ENCODE measurements around the gene KMO. TPM values are rescaled to one million over a fixed set of nuclear protein-coding genes. Genes with fewer than 3 reads are reported as not detected.
A peak's percentile ranks its signal among the peaks of the same experiment; 100 is the strongest.

Gene KMO
- total RNA-seq, 1 experiment from 2014 or later = 2.6 TPM

- peak; percentile 80 for DNase-seq (ENCODE audit: low read depth)
- in situ Hi-C loops (cut with HindIII; ENCODE audit: low pct_unique_long_range_greater_than_20kb, low sequenced_read_pairs) = loop anchor here (10.0 kb wide), 1 partner anchor 222 kb away; no protein-coding TSS in a partner anchor
Observed at GRCh38 chr1:241612533-241613477, 80.6 kb downstream of the KMO start.

GRCh38 chr1:241614144-241614543 lies 82.0 kb downstream of the KMO start:
- no peak for DNase-seq (ENCODE audit: low read depth)
- in situ Hi-C loops (cut with HindIII; ENCODE audit: low pct_unique_long_range_greater_than_20kb, low sequenced_read_pairs) = loop anchor here (10.0 kb wide), 1 partner anchor 221 kb away; no protein-coding TSS in a partner anchor

- in situ Hi-C loops (cut with HindIII; ENCODE audit: low pct_unique_long_range_greater_than_20kb, low sequenced_read_pairs) = loop anchor here (10.0 kb wide), 1 partner anchor 220 kb away; no protein-coding TSS in a partner anchor
- DNase-seq (ENCODE audit: low read depth) = no peak
Observed at GRCh38 chr1:241614572-241614971, 82.4 kb downstream of the KMO start.

GRCh38 chr1:241615043-241615974 lies 83.1 kb downstream of the KMO start:
- peak; percentile 89 for DNase-seq (ENCODE audit: low read depth)
- in situ Hi-C loops (cut with HindIII; ENCODE audit: low pct_unique_long_range_greater_than_20kb, low sequenced_read_pairs) = loop anchor here (10.0 kb wide), 1 partner anchor 219 kb away; no protein-coding TSS in a partner anchor

GRCh38 chr1:241617426-241617825 lies 85.2 kb downstream of the KMO start:
- no peak for DNase-seq (ENCODE audit: low read depth)
- in situ Hi-C loops (cut with HindIII; ENCODE audit: low pct_unique_long_range_greater_than_20kb, low sequenced_read_pairs) = loop anchor here (10.0 kb wide), 1 partner anchor 217 kb away; no protein-coding TSS in a partner anchor

- no peak for DNase-seq (ENCODE audit: low read depth)
- in situ Hi-C loops (cut with HindIII; ENCODE audit: low pct_unique_long_range_greater_than_20kb, low sequenced_read_pairs) = no loop called here
Observed at GRCh38 chr1:241622669-241623068, 90.5 kb downstream of the KMO start.

GRCh38 chr1:241624935-241625334 lies 92.8 kb downstream of the KMO start:
- DNase-seq (ENCODE audit: low read depth) = no peak
- in situ Hi-C loops (cut with HindIII; ENCODE audit: low pct_unique_long_range_greater_than_20kb, low sequenced_read_pairs) = no loop called here

- in situ Hi-C loops (cut with HindIII; ENCODE audit: low pct_unique_long_range_greater_than_20kb, low sequenced_read_pairs) = no loop called here
- DNase-seq (ENCODE audit: low read depth) = peak; percentile 67
Observed at GRCh38 chr1:241627453-241628259, 95.5 kb downstream of the KMO start.

- DNase-seq (ENCODE audit: low read depth) = no peak
- in situ Hi-C loops (cut with HindIII; ENCODE audit: low pct_unique_long_range_greater_than_20kb, low sequenced_read_pairs) = no loop called here
Observed at GRCh38 chr1:241630005-241630404, 97.8 kb downstream of the KMO start.

GRCh38 chr1:241630476-241630875 lies 98.3 kb downstream of the KMO start:
- in situ Hi-C loops (cut with HindIII; ENCODE audit: low pct_unique_long_range_greater_than_20kb, low sequenced_read_pairs) = no loop called here
- DNase-seq (ENCODE audit: low read depth) = no peak

GRCh38 chr1:241630899-241631298 lies 98.7 kb downstream of the KMO start:
- DNase-seq (ENCODE audit: low read depth) = no peak
- in situ Hi-C loops (cut with HindIII; ENCODE audit: low pct_unique_long_range_greater_than_20kb, low sequenced_read_pairs) = no loop called here

GRCh38 chr1:241631674-241632073 lies 99.5 kb downstream of the KMO start:
- in situ Hi-C loops (cut with HindIII; ENCODE audit: low pct_unique_long_range_greater_than_20kb, low sequenced_read_pairs) = no loop called here
- DNase-seq (ENCODE audit: low read depth) = no peak

- in situ Hi-C loops (cut with HindIII; ENCODE audit: low pct_unique_long_range_greater_than_20kb, low sequenced_read_pairs) = no loop called here
- DNase-seq (ENCODE audit: low read depth) = no peak
Observed at GRCh38 chr1:241632987-241633386, 100.8 kb downstream of the KMO start.

- in situ Hi-C loops (cut with HindIII; ENCODE audit: low pct_unique_long_range_greater_than_20kb, low sequenced_read_pairs) = no loop called here
- no peak for DNase-seq (ENCODE audit: low read depth)
Observed at GRCh38 chr1:241635556-241636152, 103.5 kb downstream of the KMO start.

- in situ Hi-C loops (cut with HindIII; ENCODE audit: low pct_unique_long_range_greater_than_20kb, low sequenced_read_pairs) = no loop called here
- no peak for DNase-seq (ENCODE audit: low read depth)
Observed at GRCh38 chr1:241636291-241636690, 104.1 kb downstream of the KMO start.

GRCh38 chr1:241637046-241637590 lies 104.9 kb downstream of the KMO start:
- in situ Hi-C loops (cut with HindIII; ENCODE audit: low pct_unique_long_range_greater_than_20kb, low sequenced_read_pairs) = no loop called here
- no peak for DNase-seq (ENCODE audit: low read depth)

GRCh38 chr1:241637604-241638003 lies 105.4 kb downstream of the KMO start:
- no peak for DNase-seq (ENCODE audit: low read depth)
- in situ Hi-C loops (cut with HindIII; ENCODE audit: low pct_unique_long_range_greater_than_20kb, low sequenced_read_pairs) = no loop called here

Measured in Caki2 (cell line).